Loucy (cell line): ENCODE results near the gene TFPT.
"Not testable (repeated sequence)": the region's sequence is repeated elsewhere in the genome, so short reads cannot be mapped to it uniquely, and the experiment has no call there.

ENCODE experiments used
- H2AFZ ChIP-seq: fragments of 200-600 bp; sonication (generic); 2 replicates; pipeline ENCODE4 v1.6.0; 2016; ENCODE audit warnings: antibody characterized with exemption, mild to moderate bottlenecking, low read length, moderate library complexity
- H3F3A ChIP-seq: fragments of 200-600 bp; 2 replicates; pipeline ENCODE4 v1.6.0; 2016; ENCODE audit warnings: antibody characterized with exemption, low read depth, mild to moderate bottlenecking
- H3K27me3 ChIP-seq: fragments of 200-600 bp; sonication (generic); 2 replicates; pipeline ENCODE4 v1.6.1; 2014; ENCODE audit warnings: low read length, mild to moderate bottlenecking; ENCODE audit not compliant: insufficient read depth, poor library complexity, severe bottlenecking
- H3K36me3 ChIP-seq: fragments of 200-600 bp; sonication (generic); 2 replicates; pipeline ENCODE4 v1.6.1; 2016; ENCODE audit warnings: low read length; ENCODE audit not compliant: insufficient read depth
- H3K4me1 ChIP-seq: fragments of 200-600 bp; sonication (generic); 2 replicates; pipeline ENCODE4 v1.5.1; 2014; ENCODE audit warnings: low read length, mild to moderate bottlenecking; ENCODE audit not compliant: insufficient read depth, poor library complexity, severe bottlenecking
- H3K4me2 ChIP-seq: fragments of 200-600 bp; sonication (generic); 2 replicates; pipeline ENCODE4 v1.6.0; 2014; ENCODE audit warnings: antibody characterized with exemption, low read length, low read depth, mild to moderate bottlenecking; ENCODE audit not compliant: poor library complexity, severe bottlenecking
- H3K4me3 ChIP-seq: fragments of 200-600 bp; sonication (generic); 2 replicates; pipeline ENCODE4 v1.5.1; 2014; ENCODE audit warnings: low read length, mild to moderate bottlenecking, mixed read lengths; ENCODE audit not compliant: poor library complexity, severe bottlenecking
- H3K79me2 ChIP-seq: fragments of 200-600 bp; sonication (generic); 2 replicates; pipeline ENCODE4 v1.6.1; 2014; ENCODE audit warnings: low read length; ENCODE audit not compliant: insufficient read depth
- H3K9ac ChIP-seq: fragments of 200-600 bp; sonication (generic); 2 replicates; pipeline ENCODE4 v1.6.0; 2014; ENCODE audit warnings: mild to moderate bottlenecking, low read depth, low read length, moderate library complexity; ENCODE audit not compliant: poor library complexity, severe bottlenecking
- H3K9me2 ChIP-seq: fragments of 200-600 bp; sonication (generic); replicated peaks from 2 replicates; pipeline ENCODE4 v1.6.1; 2016; ENCODE audit warnings: low read depth, low read length, mixed read lengths
- H3K9me3 ChIP-seq: fragments of 200-600 bp; sonication (generic); 2 replicates; pipeline ENCODE4 v1.6.1; 2014; ENCODE audit warnings: mild to moderate bottlenecking, antibody characterized with exemption, low read length, low read depth; ENCODE audit not compliant: insufficient read depth
- H4K20me1 ChIP-seq: fragments of 200-600 bp; sonication (generic); 2 replicates; pipeline ENCODE4 v1.6.0; 2014; ENCODE audit warnings: antibody characterized with exemption, low read length, mild to moderate bottlenecking; ENCODE audit not compliant: insufficient read depth, poor library complexity, severe bottlenecking
- EZH2phosphoT487 ChIP-seq: fragments of 200-600 bp; IDR thresholded peaks from 2 replicates; pipeline ENCODE4 v1.6.1; 2018; ENCODE audit warnings: antibody characterized with exemption, mild to moderate bottlenecking, moderate library complexity, borderline replicate concordance
- TF ChIP-seq, protein P1 (sequence below): fragments of 200-600 bp; sonication (generic); conservative IDR thresholded peaks from 2 replicates; pipeline ENCODE4 v1.5.1; 2014; ENCODE audit warnings: mild to moderate bottlenecking, antibody characterized with exemption, low read length

TFPT gene

DNA sequence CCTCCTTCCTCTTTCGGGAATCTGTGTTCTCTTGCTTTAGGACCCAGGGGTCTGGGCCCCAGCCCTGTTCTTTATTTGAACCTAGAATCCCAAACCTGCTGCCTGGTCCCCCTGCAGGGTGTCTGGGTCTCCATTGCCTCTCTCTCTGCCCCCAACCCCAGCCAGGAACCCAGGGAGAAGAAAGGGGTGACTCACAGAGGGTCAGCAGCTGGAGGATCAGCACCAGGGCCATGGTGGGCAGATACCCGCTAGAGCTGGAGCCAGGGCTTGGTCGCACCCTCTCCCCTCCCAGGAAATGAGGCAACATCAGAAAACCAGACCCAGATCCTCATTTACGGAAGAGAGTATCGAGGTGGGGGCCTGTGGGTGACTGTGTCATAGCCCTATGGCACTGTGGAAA is 14.9 kb downstream of the TFPT start, which contains the start of gene OSCAR:
Gene OSCAR, minus strand, starts transcription at position 243 of the 400 bp plus-strand sequence. Its CDS starts 11 bp downstream, at position 232.
- Histone ChIP-seq H3K79me2 (peaks cover 25% of the 10 kb centered on the region), H3K4me3 (no peak within 1 kb of the TSS), H3K9me2 (no peaks in the 10 kb centered on the region), H4K20me1 (no peaks in the 10 kb centered on the region), H3K27me3 (no peaks in the 10 kb centered on the region), H2AFZ (no peak within 1 kb of the TSS), H3F3A (no peaks in the 10 kb centered on the region), H3K36me3 (no peaks in the 10 kb centered on the region), H3K4me2 (no peak within 1 kb of the TSS), H3K4me1 (peaks cover 8% of the 10 kb centered on the region), H3K9me3 (no peaks in the 10 kb centered on the region), H3K9ac (no peak within 1 kb of the TSS)
- no peak for TF ChIP-seq EZH2phosphoT487
- TF ChIP-seq, protein P1, sequence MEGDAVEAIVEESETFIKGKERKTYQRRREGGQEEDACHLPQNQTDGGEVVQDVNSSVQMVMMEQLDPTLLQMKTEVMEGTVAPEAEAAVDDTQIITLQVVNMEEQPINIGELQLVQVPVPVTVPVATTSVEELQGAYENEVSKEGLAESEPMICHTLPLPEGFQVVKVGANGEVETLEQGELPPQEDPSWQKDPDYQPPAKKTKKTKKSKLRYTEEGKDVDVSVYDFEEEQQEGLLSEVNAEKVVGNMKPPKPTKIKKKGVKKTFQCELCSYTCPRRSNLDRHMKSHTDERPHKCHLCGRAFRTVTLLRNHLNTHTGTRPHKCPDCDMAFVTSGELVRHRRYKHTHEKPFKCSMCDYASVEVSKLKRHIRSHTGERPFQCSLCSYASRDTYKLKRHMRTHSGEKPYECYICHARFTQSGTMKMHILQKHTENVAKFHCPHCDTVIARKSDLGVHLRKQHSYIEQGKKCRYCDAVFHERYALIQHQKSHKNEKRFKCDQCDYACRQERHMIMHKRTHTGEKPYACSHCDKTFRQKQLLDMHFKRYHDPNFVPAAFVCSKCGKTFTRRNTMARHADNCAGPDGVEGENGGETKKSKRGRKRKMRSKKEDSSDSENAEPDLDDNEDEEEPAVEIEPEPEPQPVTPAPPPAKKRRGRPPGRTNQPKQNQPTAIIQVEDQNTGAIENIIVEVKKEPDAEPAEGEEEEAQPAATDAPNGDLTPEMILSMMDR = no peak

DNA sequence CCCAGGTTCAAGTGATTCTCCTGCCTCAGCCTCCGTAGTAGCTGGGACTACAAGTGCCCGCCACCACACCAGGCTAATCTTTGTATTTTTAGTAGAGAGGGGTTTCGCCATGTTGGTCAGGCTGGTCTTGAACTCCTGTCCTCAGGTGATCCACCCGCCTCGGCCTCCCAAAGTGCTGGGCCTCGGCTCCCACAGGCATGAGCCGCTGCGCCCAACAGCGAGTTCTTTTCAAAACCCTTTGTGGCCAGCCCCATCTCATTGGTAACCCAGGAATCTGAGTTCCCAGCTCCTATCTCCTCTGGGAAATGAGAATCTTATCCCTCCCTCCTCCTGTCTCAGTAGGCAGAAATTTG is 15.6 kb downstream of the TFPT start:
- H3F3A ChIP-seq, H4K20me1 ChIP-seq, H3K9me2 ChIP-seq, H3K4me3 ChIP-seq, H3K9ac ChIP-seq, H3K4me1 ChIP-seq, H2AFZ ChIP-seq, H3K9me3 ChIP-seq, H3K4me2 ChIP-seq, H3K36me3 ChIP-seq, H3K27me3 ChIP-seq: not testable (repeated sequence)
- peaks cover 21% of the 10 kb centered on the region for H3K79me2 ChIP-seq

DNA sequence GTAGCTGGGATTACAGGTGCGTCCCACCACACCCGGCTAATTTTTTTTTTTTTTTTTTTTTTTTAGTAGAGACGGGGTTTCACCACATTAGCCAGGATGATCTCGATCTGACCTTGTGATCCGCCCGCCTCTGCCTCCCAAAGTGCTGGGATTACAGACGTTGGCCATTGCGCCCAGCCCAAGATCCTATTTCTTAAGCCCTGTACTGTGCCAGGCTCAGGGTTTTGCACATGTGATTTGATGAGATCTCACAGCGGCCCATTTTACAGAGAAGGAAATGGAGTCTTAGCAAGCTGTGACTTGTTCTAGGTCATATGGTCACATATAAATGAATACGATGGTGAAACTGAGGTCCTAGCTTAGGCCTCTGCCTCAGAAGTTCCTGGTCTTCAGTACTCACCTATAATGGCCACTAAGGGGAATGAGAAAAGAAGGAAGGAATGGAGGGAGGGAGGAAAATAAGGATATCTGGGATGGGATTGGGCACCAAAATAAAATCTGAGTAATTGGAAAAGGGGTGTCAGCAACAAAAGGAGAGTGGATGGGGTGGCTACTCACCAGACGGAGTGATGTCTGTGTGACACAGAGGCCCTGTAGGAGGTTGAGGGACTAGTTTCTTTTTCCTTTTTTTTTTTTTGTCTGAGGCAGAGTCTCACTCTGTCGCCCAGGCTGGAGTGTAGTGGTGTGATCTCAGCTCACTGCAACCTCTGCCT is 16.1 kb downstream of the TFPT start:
- H3K4me3 ChIP-seq = no peak overlapping the region
- H3K4me1 ChIP-seq = peaks cover 8% of the 10 kb centered on the region

DNA sequence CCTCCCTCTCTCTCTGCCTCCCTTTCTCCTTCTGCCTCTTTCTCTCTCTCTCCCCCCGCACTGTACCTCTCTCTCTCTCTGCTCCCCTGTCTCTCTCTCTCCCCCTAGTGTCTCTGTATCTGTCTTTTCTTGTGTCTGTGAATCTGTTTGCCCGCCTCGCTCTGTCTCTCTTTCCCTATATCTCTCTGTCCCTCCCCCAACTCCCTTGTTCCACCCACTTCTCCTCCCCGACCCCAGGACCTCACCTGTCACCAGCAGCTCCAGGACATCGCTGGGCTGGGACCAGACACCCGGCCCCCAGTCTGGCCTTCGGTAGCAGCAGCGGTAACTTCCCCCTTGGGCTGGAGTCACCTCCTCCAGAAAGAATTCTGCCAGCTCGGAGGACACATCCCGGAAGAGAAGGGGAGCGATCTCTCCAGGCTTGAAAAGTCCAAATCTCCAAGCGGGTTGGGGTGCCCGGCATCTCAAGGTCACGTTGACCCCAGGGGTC is 18.8 kb downstream of the TFPT start:
- Histone ChIP-seq H3K9me2 (no peaks in the 10 kb centered on the region), H3K9me3 (no peaks in the 10 kb centered on the region), H3K9ac (no peak overlapping the region), H3K79me2 (no peaks in the 10 kb centered on the region), H3K4me3 (no peak overlapping the region), H3K27me3 (no peaks in the 10 kb centered on the region), H2AFZ (peak overlapping the region; percentile 91), H4K20me1 (no peaks in the 10 kb centered on the region), H3K4me1 (no peaks in the 10 kb centered on the region), H3K4me2 (peak overlapping the region; percentile 70), H3F3A (no peaks in the 10 kb centered on the region), H3K36me3 (no peaks in the 10 kb centered on the region)
- no peak for TF ChIP-seq EZH2phosphoT487
- TF ChIP-seq, protein P1 = peak; percentile 27; the same call in 1 of the 2 replicates

More for the DNA sequence above, 16.1 kb downstream of the TFPT start:
- no peaks in the 10 kb centered on the region for H3K27me3 ChIP-seq
- H3K9me3 ChIP-seq = no peaks in the 10 kb centered on the region
- H3K4me2 ChIP-seq = no peak overlapping the region
- no peaks in the 10 kb centered on the region for H3K9me2 ChIP-seq
- H3K79me2 ChIP-seq = peaks cover 16% of the 10 kb centered on the region
- H2AFZ ChIP-seq = no peak overlapping the region
- TF ChIP-seq EZH2phosphoT487 = no peak
- H4K20me1 ChIP-seq = no peaks in the 10 kb centered on the region
- no peaks in the 10 kb centered on the region for H3K36me3 ChIP-seq
- H3F3A ChIP-seq = no peaks in the 10 kb centered on the region
- H3K9ac ChIP-seq = no peak overlapping the region

DNA sequence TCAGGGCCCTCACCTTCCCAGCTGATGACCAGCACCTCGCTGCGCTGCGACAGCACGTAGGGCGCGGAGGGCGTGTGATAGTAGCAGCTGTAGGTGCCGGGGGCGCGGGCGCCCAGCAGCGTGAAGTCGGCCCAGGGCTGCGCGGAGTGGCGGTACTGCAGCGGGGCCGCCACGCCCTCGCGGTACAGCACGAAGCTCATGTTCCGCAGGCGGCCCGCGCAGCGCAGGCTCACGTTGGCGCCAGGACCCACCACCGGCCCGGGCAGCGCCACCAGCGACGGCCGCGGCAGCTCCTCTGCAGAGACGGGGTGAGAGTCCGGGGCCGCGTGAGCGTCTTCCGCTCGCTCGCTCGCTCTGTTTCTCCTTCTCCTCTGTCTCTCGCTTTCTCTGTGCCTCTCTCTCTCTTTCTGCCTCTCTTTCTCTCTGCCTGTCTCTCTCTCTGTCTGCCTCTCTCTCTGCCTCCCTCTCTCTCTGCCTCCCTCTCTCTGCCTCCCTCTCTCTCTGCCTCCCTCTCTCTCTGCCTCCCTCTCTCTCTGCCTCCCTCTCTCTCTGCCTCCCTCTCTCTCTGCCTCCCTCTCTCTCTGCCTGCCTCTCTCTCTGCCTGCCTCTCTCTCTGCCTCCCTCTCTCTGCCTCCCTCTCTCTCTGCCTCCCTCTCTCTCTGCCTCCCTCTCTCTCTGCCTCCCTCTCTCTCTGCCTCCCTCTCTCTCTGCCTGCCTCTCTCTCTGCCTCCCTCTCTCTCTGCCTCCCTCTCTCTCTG is 19.4 kb downstream of the TFPT start:
- H3K9ac ChIP-seq = peak overlapping the region; percentile 42
- H3K36me3 ChIP-seq = not testable (repeated sequence)
- H2AFZ ChIP-seq = peak overlapping the region; percentile 91

More for the DNA sequence above, 19.4 kb downstream of the TFPT start:
- not testable (repeated sequence) for H3K4me1 ChIP-seq, H3K27me3 ChIP-seq, H3F3A ChIP-seq, H3K9me3 ChIP-seq, H3K79me2 ChIP-seq, H4K20me1 ChIP-seq, H3K9me2 ChIP-seq
- H3K4me2 ChIP-seq = peak overlapping the region; percentile 70
- H3K4me3 ChIP-seq = peak overlapping the region; percentile 60
